Cardiac muscle cell (in vitro differentiated cells and primary cell): ENCODE results near the gene GPN2. TPM values are rescaled to one million over a fixed set of nuclear protein-coding genes. Genes with fewer than 3 reads are reported as not detected.

Source experiments
- DNase-seq, 2 donors: peaks; one replicate each; pipeline versions ENCODE4 v3.0.0 to v3.0.0-alpha.2; 2010 to 2017; ENCODE audit warnings: low read depth in 1 of 2, low spot score in 1 of 2
- H3K27ac ChIP-seq: fragments of 200-600 bp; sonication (generic); 2 replicates; pipeline ENCODE4 v1.5.1; 2016
- H3K27me3 ChIP-seq: fragments of 200-600 bp; sonication (generic); 2 replicates; pipeline ENCODE4 v1.6.0; 2016; ENCODE audit warnings: control low read depth
- H3K36me3 ChIP-seq: fragments of 200-600 bp; sonication (generic); 2 replicates; pipeline ENCODE4 v1.5.1; 2016; ENCODE audit warnings: control low read depth
- H3K4me1 ChIP-seq: fragments of 200-600 bp; sonication (generic); 2 replicates; pipeline ENCODE4 v1.8.1; 2017; ENCODE audit warnings: low read depth, mild to moderate bottlenecking, mixed run types
- H3K4me3 ChIP-seq: fragments of 200-600 bp; sonication (generic); 2 replicates; pipeline ENCODE4 v1.5.1; 2016; ENCODE audit warnings: mild to moderate bottlenecking
- H3K9me3 ChIP-seq: fragments of 200-600 bp; sonication (generic); 2 replicates; pipeline ENCODE4 v1.5.1; 2017; ENCODE audit warnings: low read depth, mild to moderate bottlenecking, control low read depth
- polyA plus RNA-seq: library from polyadenylated mRNA; unstranded; fragments of >200 nt; fragmentation: Nextera tagmentation; extraction: Ambion mirVana; gene quantifications from 2 replicates; pipeline ENCODE4 v1.2.1, GENCODE V29; 2016
- total RNA-seq: library from RNA; depleted of rRNA; stranded (reverse); fragments of >200 nt; gene quantifications from 2 replicates; pipeline ENCODE4 v1.2.3, GENCODE V29; 2016
- TF ChIP-seq, protein P1 (sequence below): IDR thresholded peaks from 2 replicates; pipeline ENCODE4 v1.5.1; 2012; ENCODE audit warnings: low read depth, mild to moderate bottlenecking, low read length

The GPN2 gene
- total RNA-seq (18.4 and 21.5 TPM in 2 replicates), polyA plus RNA-seq (32.2 and 35.4 TPM in 2 replicates)

GRCh38 chr1:26889551-26890466 lies at the start of gene GPN2:
GPN2 (minus strand) TSS chr1:26890283; CDS start chr1:26890096, 187 bp downstream.
- DNase-seq: peak; percentile 76 to 87
- Histone ChIP-seq H3K4me1 (peaks cover 6% of the 10 kb centered on the region), H3K36me3 (peaks cover 21% of the 10 kb centered on the region), H3K9me3 (no peaks in the 10 kb centered on the region), H3K27me3 (no peaks in the 10 kb centered on the region), H3K4me3 (peak within 1 kb of the TSS; percentile 84), H3K27ac (peak within 1 kb of the TSS; percentile 96)
- TF ChIP-seq, protein P1, sequence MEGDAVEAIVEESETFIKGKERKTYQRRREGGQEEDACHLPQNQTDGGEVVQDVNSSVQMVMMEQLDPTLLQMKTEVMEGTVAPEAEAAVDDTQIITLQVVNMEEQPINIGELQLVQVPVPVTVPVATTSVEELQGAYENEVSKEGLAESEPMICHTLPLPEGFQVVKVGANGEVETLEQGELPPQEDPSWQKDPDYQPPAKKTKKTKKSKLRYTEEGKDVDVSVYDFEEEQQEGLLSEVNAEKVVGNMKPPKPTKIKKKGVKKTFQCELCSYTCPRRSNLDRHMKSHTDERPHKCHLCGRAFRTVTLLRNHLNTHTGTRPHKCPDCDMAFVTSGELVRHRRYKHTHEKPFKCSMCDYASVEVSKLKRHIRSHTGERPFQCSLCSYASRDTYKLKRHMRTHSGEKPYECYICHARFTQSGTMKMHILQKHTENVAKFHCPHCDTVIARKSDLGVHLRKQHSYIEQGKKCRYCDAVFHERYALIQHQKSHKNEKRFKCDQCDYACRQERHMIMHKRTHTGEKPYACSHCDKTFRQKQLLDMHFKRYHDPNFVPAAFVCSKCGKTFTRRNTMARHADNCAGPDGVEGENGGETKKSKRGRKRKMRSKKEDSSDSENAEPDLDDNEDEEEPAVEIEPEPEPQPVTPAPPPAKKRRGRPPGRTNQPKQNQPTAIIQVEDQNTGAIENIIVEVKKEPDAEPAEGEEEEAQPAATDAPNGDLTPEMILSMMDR: no peak

- no peaks in the 10 kb centered on the region for H3K4me1 ChIP-seq
- TF ChIP-seq, protein P1: no peak
- H3K36me3 ChIP-seq: peaks cover 24% of the 10 kb centered on the region
- DNase-seq: no peak
- H3K27me3 ChIP-seq: no peaks in the 10 kb centered on the region
- H3K9me3 ChIP-seq: no peaks in the 10 kb centered on the region
- peak overlapping the region; percentile 72 for H3K27ac ChIP-seq
- H3K4me3 ChIP-seq: no peak overlapping the region
Measured at GRCh38 chr1:26938659-26939025, 48.6 kb upstream of the GPN2 start.

DNA sequence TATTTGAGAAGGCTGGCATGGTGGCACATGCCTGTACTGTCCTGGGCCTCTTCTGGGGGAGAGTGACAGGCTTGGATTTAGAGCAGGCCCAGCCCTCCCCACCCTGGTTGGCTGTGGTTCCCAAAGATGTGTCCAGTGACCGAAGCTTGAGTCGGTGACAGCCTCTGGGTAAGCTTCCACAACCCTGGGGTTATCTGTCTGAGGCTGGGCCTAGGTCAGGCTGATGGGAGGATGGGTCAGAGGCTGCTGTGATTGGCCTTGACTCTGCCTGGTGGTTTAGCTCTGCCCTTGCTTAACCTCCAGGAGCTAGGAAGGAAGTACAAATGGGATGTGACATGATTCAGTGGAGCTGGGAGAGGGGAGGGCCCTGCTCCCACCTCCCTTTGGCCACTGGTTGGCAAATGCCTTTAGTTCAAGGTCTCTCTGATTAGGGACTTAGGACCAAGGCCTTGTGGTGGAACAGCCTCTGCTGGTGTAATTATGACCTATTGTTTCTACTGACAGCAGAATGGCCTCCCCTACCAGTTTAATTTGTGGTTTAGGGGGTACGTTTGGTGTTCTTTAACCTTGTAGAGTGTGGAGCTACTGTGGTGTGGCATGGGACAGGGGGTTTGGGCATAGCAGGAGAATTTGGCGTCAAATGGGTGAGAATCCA lies 48.0 kb upstream of the GPN2 start:
- H3K27me3 ChIP-seq: no peaks in the 10 kb centered on the region
- TF ChIP-seq, protein P1: no peak

GRCh38 chr1:26936823-26937222 lies 46.7 kb upstream of the GPN2 start:
- Histone ChIP-seq H3K4me1 (no peaks in the 10 kb centered on the region), H3K9me3 (no peaks in the 10 kb centered on the region), H3K36me3 (peaks cover 6% of the 10 kb centered on the region), H3K27ac (no peak overlapping the region), H3K27me3 (no peaks in the 10 kb centered on the region), H3K4me3 (no peak overlapping the region)
- DNase-seq: no peak
- TF ChIP-seq, protein P1: no peak

More for the DNA sequence above, 48.0 kb upstream of the GPN2 start:
- H3K9me3 ChIP-seq: no peaks in the 10 kb centered on the region
- no peak overlapping the region for H3K4me3 ChIP-seq
- no peaks in the 10 kb centered on the region for H3K4me1 ChIP-seq
- H3K27ac ChIP-seq: peak overlapping the region; percentile 72
- H3K36me3 ChIP-seq: peaks cover 19% of the 10 kb centered on the region
- peak in 1 of 2 donors; percentile 3 for DNase-seq

- peaks cover 19% of the 10 kb centered on the region for H3K36me3 ChIP-seq
- TF ChIP-seq, protein P1: no peak
- no peak for DNase-seq
Measured at GRCh38 chr1:26932531-26932930, 42.4 kb upstream of the GPN2 start.

More at GRCh38 chr1:26932531-26932930, 42.4 kb upstream of the GPN2 start:
- H3K27ac ChIP-seq: no peak overlapping the region
- H3K27me3 ChIP-seq: no peaks in the 10 kb centered on the region
- no peaks in the 10 kb centered on the region for H3K9me3 ChIP-seq
- no peak overlapping the region for H3K4me3 ChIP-seq
- H3K4me1 ChIP-seq: no peaks in the 10 kb centered on the region
